ENCODE results near the gene CRIP1. TPM values are rescaled to one million over a fixed set of nuclear protein-coding genes. Genes with fewer than 3 reads are reported as not detected.

CRIP1 gene
- total and polyA plus RNA-seq, 4 donors, result 72.8 to 465 (median 301) TPM

DNA sequence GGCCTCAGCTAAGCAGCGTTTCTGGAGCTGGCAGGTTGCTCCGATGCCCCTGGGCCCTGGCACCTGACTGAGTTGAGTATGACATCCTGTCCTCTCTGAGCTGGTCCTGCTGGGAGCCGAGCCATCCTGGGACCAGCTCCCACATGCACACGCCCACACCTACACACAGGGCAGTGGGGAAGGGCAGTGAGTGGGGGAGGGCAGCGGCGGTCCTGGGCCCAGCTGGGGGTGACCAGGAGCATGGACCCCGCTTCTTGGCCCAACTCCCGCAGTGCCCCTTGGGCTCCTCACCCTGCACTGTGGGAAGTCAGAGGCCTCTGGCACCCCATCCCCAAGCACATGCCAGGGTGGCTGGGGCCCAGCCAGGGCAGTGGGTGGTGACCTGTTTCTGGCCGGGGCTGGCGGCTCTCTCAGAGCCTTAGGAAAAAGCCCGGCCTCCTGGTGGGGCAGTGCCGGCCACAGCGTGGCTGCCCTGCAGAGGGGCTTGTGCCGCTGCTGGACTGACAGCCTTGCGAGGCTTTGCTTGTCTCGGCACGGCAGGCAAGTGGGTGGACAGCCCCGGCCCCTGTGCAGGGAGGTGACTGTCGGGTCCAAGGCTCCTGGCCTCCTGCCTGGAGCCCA lies 18.0 kb upstream of the CRIP1 start:
- no peak for DNase-seq
- H3K4me3 ChIP-seq, result no peak overlapping the region
- no peaks in the 10 kb centered on the region for H3K9me3 ChIP-seq (ENCODE audit: control insufficient read depth in 4 of 4, insufficient read depth in 3 of 4, low read length in 3 of 4)
- WGBS, 2 donors, result 70 to 89% methylated on average over 17 to 19 of the region's 19 CpGs
- peaks cover 0 to 48% (median 11%) of the 10 kb centered on the region in 4 donors for H3K36me3 ChIP-seq (ENCODE audit: control insufficient read depth in 4 of 4, insufficient read depth in 4 of 4, low read length in 4 of 4)
- no peaks in the 10 kb centered on the region for H3K27me3 ChIP-seq (ENCODE audit: control insufficient read depth in 3 of 3, insufficient read depth in 3 of 3, low read length in 2 of 3)
- no peak for ATAC-seq (ENCODE audit: insufficient read depth, low FRiP score)
- no peak overlapping the region for H3K9ac ChIP-seq (ENCODE audit: insufficient read depth in 1 of 2, low read length in 2 of 2)
- TF ChIP-seq, protein P1, sequence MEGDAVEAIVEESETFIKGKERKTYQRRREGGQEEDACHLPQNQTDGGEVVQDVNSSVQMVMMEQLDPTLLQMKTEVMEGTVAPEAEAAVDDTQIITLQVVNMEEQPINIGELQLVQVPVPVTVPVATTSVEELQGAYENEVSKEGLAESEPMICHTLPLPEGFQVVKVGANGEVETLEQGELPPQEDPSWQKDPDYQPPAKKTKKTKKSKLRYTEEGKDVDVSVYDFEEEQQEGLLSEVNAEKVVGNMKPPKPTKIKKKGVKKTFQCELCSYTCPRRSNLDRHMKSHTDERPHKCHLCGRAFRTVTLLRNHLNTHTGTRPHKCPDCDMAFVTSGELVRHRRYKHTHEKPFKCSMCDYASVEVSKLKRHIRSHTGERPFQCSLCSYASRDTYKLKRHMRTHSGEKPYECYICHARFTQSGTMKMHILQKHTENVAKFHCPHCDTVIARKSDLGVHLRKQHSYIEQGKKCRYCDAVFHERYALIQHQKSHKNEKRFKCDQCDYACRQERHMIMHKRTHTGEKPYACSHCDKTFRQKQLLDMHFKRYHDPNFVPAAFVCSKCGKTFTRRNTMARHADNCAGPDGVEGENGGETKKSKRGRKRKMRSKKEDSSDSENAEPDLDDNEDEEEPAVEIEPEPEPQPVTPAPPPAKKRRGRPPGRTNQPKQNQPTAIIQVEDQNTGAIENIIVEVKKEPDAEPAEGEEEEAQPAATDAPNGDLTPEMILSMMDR (IDR thresholded peaks at IDR 0.05; ENCODE audit: control extremely low read depth, extremely low read depth), result no peak
- H3K27ac ChIP-seq (ENCODE audit: low read depth in 1 of 2, low read length in 1 of 2), result peak overlapping the region; percentile 34 to 91
- H3K4me1 ChIP-seq (ENCODE audit: control insufficient read depth in 5 of 5, insufficient read depth in 5 of 5, low read length in 5 of 5), result peaks cover 4 to 66% (median 28%) of the 10 kb centered on the region in 5 donors

DNA sequence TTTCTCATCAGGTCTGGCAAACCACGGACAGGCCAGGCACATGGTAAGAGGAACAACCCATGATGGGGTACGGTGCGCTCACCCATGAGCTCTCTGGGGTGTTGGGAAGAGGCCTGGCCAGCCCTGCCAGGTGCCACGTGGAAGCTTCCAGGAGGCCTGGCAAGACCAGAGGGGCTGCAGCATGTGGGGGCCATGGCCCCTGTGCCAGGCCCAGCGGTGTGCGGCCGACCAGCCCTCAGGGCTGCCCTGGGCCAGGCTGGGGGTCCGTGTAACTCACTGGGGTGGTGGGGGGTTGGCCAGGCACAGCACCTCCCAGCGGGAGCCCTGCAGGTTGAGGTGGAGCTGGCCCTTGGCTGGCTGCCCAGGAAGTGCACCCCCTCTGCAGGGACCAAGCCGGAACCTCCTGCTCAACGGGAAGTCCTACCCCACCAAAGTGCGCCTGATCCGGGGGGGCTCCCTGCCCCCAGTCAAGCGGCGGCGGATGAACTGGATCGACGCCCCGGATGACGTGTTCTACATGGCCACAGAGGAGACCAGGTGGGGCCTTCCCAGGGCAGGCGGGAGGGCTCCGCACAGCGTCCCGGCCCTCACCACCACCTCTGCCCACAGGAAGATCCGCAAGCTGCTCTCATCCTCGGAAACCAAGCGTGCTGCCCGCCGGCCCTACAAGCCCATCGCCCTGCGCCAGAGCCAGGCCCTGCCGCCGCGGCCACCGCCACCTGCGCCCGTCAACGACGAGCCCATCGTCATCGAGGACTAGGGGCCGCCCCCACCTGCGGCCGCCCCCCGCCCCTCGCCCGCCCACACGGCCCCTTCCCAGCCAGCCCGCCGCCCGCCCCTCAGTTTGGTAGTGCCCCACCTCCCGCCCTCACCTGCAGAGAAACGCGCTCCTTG lies 17.0 kb upstream of the CRIP1 start:
- Histone ChIP-seq H3K36me3 (ENCODE audit: control insufficient read depth in 4 of 4, insufficient read depth in 4 of 4, low read length in 4 of 4) (peaks cover 0 to 40% (median 10%) of the 10 kb centered on the region in 4 donors), H3K9ac (ENCODE audit: insufficient read depth in 1 of 2, low read length in 2 of 2) (no peak overlapping the region), H3K4me3 (no peak overlapping the region), H3K27ac (ENCODE audit: low read depth in 1 of 2, low read length in 1 of 2) (peak overlapping the region; percentile 34 to 91), H3K27me3 (ENCODE audit: control insufficient read depth in 3 of 3, insufficient read depth in 3 of 3, low read length in 2 of 3) (no peaks in the 10 kb centered on the region), H3K4me1 (ENCODE audit: control insufficient read depth in 5 of 5, insufficient read depth in 5 of 5, low read length in 5 of 5) (peaks cover 4 to 69% (median 29%) of the 10 kb centered on the region in 5 donors), H3K9me3 (ENCODE audit: control insufficient read depth in 4 of 4, insufficient read depth in 3 of 4, low read length in 3 of 4) (no peaks in the 10 kb centered on the region)
- 63 to 74% methylated on average over 40 to 54 of the region's 54 CpGs for WGBS, 2 donors
- ATAC-seq (ENCODE audit: insufficient read depth, low FRiP score) (no peak), DNase-seq (peak; percentile 56 to 78 (median 76))
- TF ChIP-seq, protein P1 (IDR thresholded peaks at IDR 0.05; ENCODE audit: control extremely low read depth, extremely low read depth), result no peak

- no peaks in the 10 kb centered on the region for H3K27me3 ChIP-seq (ENCODE audit: control insufficient read depth in 3 of 3, insufficient read depth in 3 of 3, low read length in 2 of 3)
- no peak overlapping the region for H3K4me3 ChIP-seq
- H3K27ac ChIP-seq (ENCODE audit: low read depth in 1 of 2, low read length in 1 of 2), result peak overlapping the region; percentile 24 to 91
- DNase-seq (peak; percentile 37 to 51 (median 49)), ATAC-seq (ENCODE audit: insufficient read depth, low FRiP score) (no peak)
- H3K9ac ChIP-seq (ENCODE audit: insufficient read depth in 1 of 2, low read length in 2 of 2), result peak overlapping the region in 1 of 2 donors; percentile 25
- TF ChIP-seq, protein P1 (IDR thresholded peaks at IDR 0.05; ENCODE audit: control extremely low read depth, extremely low read depth), result no peak
- peaks cover 4 to 71% (median 29%) of the 10 kb centered on the region in 5 donors for H3K4me1 ChIP-seq (ENCODE audit: control insufficient read depth in 5 of 5, insufficient read depth in 5 of 5, low read length in 5 of 5)
- 83 to 85% methylated on average over 34 of the region's 34 CpGs for WGBS, 2 donors
- H3K36me3 ChIP-seq (ENCODE audit: control insufficient read depth in 4 of 4, insufficient read depth in 4 of 4, low read length in 4 of 4), result peaks cover 0 to 32% (median 7%) of the 10 kb centered on the region in 4 donors
- no peaks in the 10 kb centered on the region for H3K9me3 ChIP-seq (ENCODE audit: control insufficient read depth in 4 of 4, insufficient read depth in 3 of 4, low read length in 3 of 4)
Measured at GRCh38 chr14:105470350-105471296, 16.1 kb upstream of the CRIP1 start.

Data from lung (tissue), 12 donors.